Activated CD8-positive, alpha-beta T cell treated with anti-CD3 and anti-CD28 coated beads for 36 hours (primary cell): ENCODE data around the gene LRP6. TPM values are rescaled to one million over a fixed set of nuclear protein-coding genes. Genes with fewer than 3 reads are reported as not detected.

ENCODE experiments used
- ATAC-seq: fragments of 200-7000 bp; cut with Tn5 transposase; one replicate; pipeline ENCODE4 v1.10.0; 2021; ENCODE audit warnings: mild to moderate bottlenecking, moderate library complexity
- CTCF ChIA-PET: fragments of 350-600 bp; sonication (Branson Sonifier 250); formaldehyde crosslinking; loops from one replicate; lab custom pipeline; 2021; ENCODE audit warnings: antibody characterized with exemption; lab: Charles Lee
- POLR2A ChIA-PET: fragments of 350-600 bp; sonication (Branson Sonifier 250); formaldehyde crosslinking; loops from one replicate; lab custom pipeline; 2021; ENCODE audit warnings: antibody characterized with exemption; lab: Charles Lee
- DNase-seq: peaks from one replicate; pipeline ENCODE4 v3.0.0-alpha.2; 2020
- H3K27ac Mint-ChIP-seq: one replicate; pipeline ENCODE4 v1.8.0; 2021; ENCODE audit warnings: mild to moderate bottlenecking, mixed read lengths
- H3K27me3 Mint-ChIP-seq: one replicate; pipeline ENCODE4 v1.8.0; 2021; ENCODE audit warnings: mixed read lengths
- H3K36me3 Mint-ChIP-seq: one replicate; pipeline ENCODE4 v1.8.0; 2021; ENCODE audit warnings: low read depth, mixed read lengths
- H3K4me1 Mint-ChIP-seq: one replicate; pipeline ENCODE4 v1.8.0; 2021; ENCODE audit warnings: low read depth, mixed read lengths
- H3K4me3 Mint-ChIP-seq: one replicate; pipeline ENCODE4 v1.8.0; 2021; ENCODE audit warnings: mild to moderate bottlenecking, moderate library complexity, mixed read lengths
- H3K9me3 Mint-ChIP-seq: one replicate; pipeline ENCODE4 v1.8.0; 2021; ENCODE audit warnings: mixed read lengths
- CTCF ChIP-seq: fragments of 200-600 bp; IDR thresholded peaks from one replicate; pipeline ENCODE4 v1.8.0; 2022; ENCODE audit warnings: antibody characterized with exemption, mild to moderate bottlenecking
- intact Hi-C: fragments of 100-400 bp; cut with micrococcal nuclease; formaldehyde crosslinking; loops from one replicate; pipeline ENCODE4 v1.10.0; 2022
- total RNA-seq, 2 experiments: library from RNA; stranded (reverse); gene quantifications; one replicate each; pipeline ENCODE4 v1.2.3, GENCODE V29; 2021

Gene LRP6
- total RNA-seq, 2 experiments from 2014 or later, result 1.3 to 2.0 TPM

- no peaks in the 10 kb centered on the region for H3K36me3 Mint-ChIP-seq
- no peak overlapping the region for H3K27ac Mint-ChIP-seq
- H3K9me3 Mint-ChIP-seq, result peaks cover under 1% of the 10 kb centered on the region
- no peak overlapping the region for H3K4me3 Mint-ChIP-seq
- DNase-seq (no peak), ATAC-seq (no peak)
- no peak for TF ChIP-seq CTCF
- intact Hi-C loops, result no loop called here
- ChIA-PET CTCF (no interaction called here), POLR2A (no interaction called here)
- H3K4me1 Mint-ChIP-seq, result no peaks in the 10 kb centered on the region
- H3K27me3 Mint-ChIP-seq, result peaks cover 8% of the 10 kb centered on the region
These were observed 16.0 kb upstream of the LRP6 start for GRCh38 chr12:12282761-12283425.

GRCh38 chr12:12282202-12282601, 15.4 kb upstream of the LRP6 start:
- intact Hi-C loops, result no loop called here
- Mint-ChIP-seq H3K27ac (no peak overlapping the region), H3K27me3 (peaks cover 8% of the 10 kb centered on the region), H3K4me1 (no peaks in the 10 kb centered on the region), H3K9me3 (peaks cover 4% of the 10 kb centered on the region), H3K36me3 (no peaks in the 10 kb centered on the region), H3K4me3 (no peak overlapping the region)
- ChIA-PET POLR2A (no interaction called here), CTCF (no interaction called here)
- DNase-seq (no peak), ATAC-seq (no peak)
- TF ChIP-seq CTCF, result no peak

GRCh38 chr12:12281134-12281533, 14.3 kb upstream of the LRP6 start:
- DNase-seq, result no peak
- Mint-ChIP-seq H3K4me3 (no peak overlapping the region), H3K4me1 (no peaks in the 10 kb centered on the region), H3K27ac (no peak overlapping the region), H3K9me3 (peaks cover 4% of the 10 kb centered on the region), H3K36me3 (no peaks in the 10 kb centered on the region), H3K27me3 (peaks cover 8% of the 10 kb centered on the region)
- intact Hi-C loops, result no loop called here
- POLR2A ChIA-PET, result no interaction called here
- TF ChIP-seq CTCF, result no peak
- CTCF ChIA-PET, result no interaction called here
- ATAC-seq, result no peak

- CTCF ChIA-PET, result no interaction called here
- intact Hi-C loops, result no loop called here
These were observed 12.1 kb upstream of the LRP6 start for GRCh38 chr12:12278899-12279298.

More at GRCh38 chr12:12278899-12279298, 12.1 kb upstream of the LRP6 start:
- DNase-seq (no peak), ATAC-seq (no peak)
- Mint-ChIP-seq H3K36me3 (no peaks in the 10 kb centered on the region), H3K4me3 (no peak overlapping the region), H3K27me3 (peaks cover 8% of the 10 kb centered on the region), H3K4me1 (no peaks in the 10 kb centered on the region), H3K9me3 (peaks cover 4% of the 10 kb centered on the region), H3K27ac (no peak overlapping the region)
- TF ChIP-seq CTCF, result no peak
- POLR2A ChIA-PET, result interaction anchor here (1.1 kb wide), 1 partner anchor 26 kb away, joined by 3 read pairs; no protein-coding TSS in a partner anchor
